MM.1S (cell line): ENCODE data around the gene PLSCR5.
A peak's percentile ranks its signal among the peaks of the same experiment; 100 is the strongest.

ENCODE experiments used
- DNase-seq: peaks from one replicate; pipeline ENCODE4 v3.0.0-alpha.2; 2015
- H2AFZ ChIP-seq: fragments of 300-600 bp; sonication (generic); 2 replicates; pipeline ENCODE4 v1.6.0; 2016; ENCODE audit warnings: antibody characterized with exemption, low read length
- H3F3A ChIP-seq: fragments of 300-600 bp; sonication (generic); 2 replicates; pipeline ENCODE4 v1.6.1; 2016; ENCODE audit warnings: mild to moderate bottlenecking, antibody characterized with exemption, low read length, moderate library complexity, mixed read lengths; ENCODE audit not compliant: insufficient read depth
- H3K27ac ChIP-seq: fragments of 300-600 bp; sonication (generic); 2 replicates; pipeline ENCODE4 v1.5.1; 2016; ENCODE audit warnings: mild to moderate bottlenecking, low read length
- H3K27me3 ChIP-seq: fragments of 300-600 bp; sonication (generic); replicated peaks from 2 replicates; pipeline ENCODE4 v1.6.0; 2016; ENCODE audit warnings: low read length; ENCODE audit not compliant: insufficient read depth
- H3K36me3 ChIP-seq: fragments of 300-600 bp; sonication (generic); replicated peaks from 2 replicates; pipeline ENCODE4 v1.6.1; 2016; ENCODE audit warnings: mild to moderate bottlenecking, low read length, mixed read lengths; ENCODE audit not compliant: insufficient read depth
- H3K4me1 ChIP-seq: fragments of 300-600 bp; sonication (generic); 2 replicates; pipeline ENCODE4 v1.6.1; 2016; ENCODE audit warnings: low read length, mixed read lengths
- H3K4me2 ChIP-seq: fragments of 300-600 bp; sonication (generic); 2 replicates; pipeline ENCODE4 v1.6.0; 2016; ENCODE audit warnings: low read depth, low read length
- H3K4me3 ChIP-seq: fragments of 300-600 bp; sonication (generic); 2 replicates; pipeline ENCODE4 v1.5.1; 2016; ENCODE audit warnings: low read length, mixed read lengths
- H3K79me2 ChIP-seq: fragments of 300-600 bp; sonication (generic); 2 replicates; pipeline ENCODE4 v1.6.1; 2016; ENCODE audit warnings: mixed run types, low read length, mixed read lengths
- H3K9ac ChIP-seq: fragments of 300-600 bp; sonication (generic); 2 replicates; pipeline ENCODE4 v1.6.1; 2016; ENCODE audit warnings: low read length, mixed read lengths
- H3K9me2 ChIP-seq: fragments of 300-600 bp; sonication (generic); replicated peaks from 2 replicates; pipeline ENCODE4 v1.6.1; 2016; ENCODE audit warnings: mild to moderate bottlenecking, low read length, mixed read lengths; ENCODE audit not compliant: insufficient read depth
- H3K9me3 ChIP-seq: fragments of 300-600 bp; sonication (generic); replicated peaks from 2 replicates; pipeline ENCODE4 v1.6.1; 2016; ENCODE audit warnings: mild to moderate bottlenecking, low read length, mixed read lengths; ENCODE audit not compliant: insufficient read depth
- H4K20me1 ChIP-seq: fragments of 300-600 bp; sonication (generic); 2 replicates; pipeline ENCODE4 v1.6.1; 2016; ENCODE audit warnings: mild to moderate bottlenecking, low read length, moderate library complexity, mixed read lengths; ENCODE audit not compliant: insufficient read depth
- CTCF ChIP-seq: fragments of 300-600 bp; sonication (generic); IDR thresholded peaks from 2 replicates; pipeline ENCODE4 v1.5.1; 2016; ENCODE audit warnings: antibody characterized with exemption, low read length, mixed read lengths
- EZH2 ChIP-seq: fragments of 300-600 bp; sonication (generic); optimal IDR thresholded peaks from 2 replicates; pipeline ENCODE3; 2017; ENCODE audit warnings: low read depth, mild to moderate bottlenecking, antibody characterized with exemption, low read length, mixed read lengths
- EZH2phosphoT487 ChIP-seq: fragments of 300-600 bp; sonication (generic); IDR thresholded peaks from 2 replicates; pipeline ENCODE4 v1.6.1; 2018; ENCODE audit warnings: antibody characterized with exemption, low read length

Gene PLSCR5

GRCh38 chr3:146555311-146555710, 49.8 kb downstream of the PLSCR5 start:
- Histone ChIP-seq H3K4me1 (0 out of 2 replicates have a peak, but pooled peaks cover 2% of the 10 kb centered on the region), H3K4me2 (no peak overlapping the region), H3K36me3 (no peaks in the 10 kb centered on the region), H3K79me2 (no peaks in the 10 kb centered on the region), H3K27me3 (no peaks in the 10 kb centered on the region), H3K9ac (no peak overlapping the region), H4K20me1 (no peaks in the 10 kb centered on the region), H3K4me3 (no peak overlapping the region), H3F3A (no peaks in the 10 kb centered on the region), H2AFZ (no peak overlapping the region), H3K9me2 (no peaks in the 10 kb centered on the region), H3K9me3 (no peaks in the 10 kb centered on the region), H3K27ac (no peak overlapping the region)
- no peak for TF ChIP-seq EZH2
- no peak for TF ChIP-seq EZH2phosphoT487
- no peak for TF ChIP-seq CTCF
- DNase-seq = no peak

GRCh38 chr3:146554151-146554760, 50.9 kb downstream of the PLSCR5 start:
- H3K27ac ChIP-seq = no peak overlapping the region
- no peaks in the 10 kb centered on the region for H3K79me2 ChIP-seq
- H3K9ac ChIP-seq = no peak overlapping the region
- H4K20me1 ChIP-seq = no peaks in the 10 kb centered on the region
- H3K36me3 ChIP-seq = no peaks in the 10 kb centered on the region
- H2AFZ ChIP-seq = no peak overlapping the region
- H3K9me3 ChIP-seq = no peaks in the 10 kb centered on the region
- TF ChIP-seq CTCF = no peak
- no peak for TF ChIP-seq EZH2
- TF ChIP-seq EZH2phosphoT487 = no peak
- H3K9me2 ChIP-seq = no peaks in the 10 kb centered on the region
- no peaks in the 10 kb centered on the region for H3F3A ChIP-seq
- H3K4me3 ChIP-seq = no peak overlapping the region
- no peaks in the 10 kb centered on the region for H3K27me3 ChIP-seq
- no peak overlapping the region for H3K4me2 ChIP-seq
- 0 out of 2 replicates have a peak, but pooled peaks cover 7% of the 10 kb centered on the region for H3K4me1 ChIP-seq
- no peak for DNase-seq

GRCh38 chr3:146550743-146551510, 54.2 kb downstream of the PLSCR5 start:
- H3K9ac ChIP-seq = no peak overlapping the region
- H3K9me3 ChIP-seq = no peaks in the 10 kb centered on the region
- H3K27me3 ChIP-seq = no peaks in the 10 kb centered on the region
- DNase-seq = no peak
- no peak overlapping the region for H2AFZ ChIP-seq
- H3K36me3 ChIP-seq = no peaks in the 10 kb centered on the region
- peaks cover 28% of the 10 kb centered on the region for H3K4me1 ChIP-seq
- peaks cover 18% of the 10 kb centered on the region for H3F3A ChIP-seq
- H3K9me2 ChIP-seq = no peaks in the 10 kb centered on the region
- no peaks in the 10 kb centered on the region for H4K20me1 ChIP-seq
- H3K4me2 ChIP-seq = 0 out of 2 replicates have a peak overlapping the region, but pooled peaks have one; percentile 38
- no peaks in the 10 kb centered on the region for H3K79me2 ChIP-seq
- H3K27ac ChIP-seq = no peak overlapping the region
- H3K4me3 ChIP-seq = no peak overlapping the region
- TF ChIP-seq EZH2 (no peak), EZH2phosphoT487 (no peak), CTCF (no peak)
